Measurements from ENCODE around the gene ARMH2. TPM values are rescaled to one million over a fixed set of nuclear protein-coding genes. Genes with fewer than 3 reads are reported as not detected.

Gene ARMH2
- total RNA-seq, 2 donors from 2014 or later = not detected

GRCh38 chr6:24780206-24780605, 18.5 kb downstream of the ARMH2 start:
- Mint-ChIP-seq H3K4me1 (peaks cover 10% of the 10 kb centered on the region), H3K9me3 (no peaks in the 10 kb centered on the region), H3K4me3 (no peak overlapping the region), H3K27ac (no peak overlapping the region), H3K36me3 (ENCODE audit: low read depth) (peaks cover 51% of the 10 kb centered on the region), H3K27me3 (ENCODE audit: insufficient read depth) (no peaks in the 10 kb centered on the region)
- H3K27me3 ChIP-seq (ENCODE audit: control insufficient read depth, insufficient read depth, low read length, poor library complexity, severe bottlenecking) = no peaks in the 10 kb centered on the region
- no peak for DNase-seq
- H3K9me3 ChIP-seq (ENCODE audit: control insufficient read depth, low read length) = no peaks in the 10 kb centered on the region
- peaks cover 61% of the 10 kb centered on the region for H3K36me3 ChIP-seq (ENCODE audit: control insufficient read depth, insufficient read depth, low read length)
- no peak overlapping the region for H3K9ac ChIP-seq (ENCODE audit: extremely low read depth, low read length, poor library complexity, severe bottlenecking)
- no peaks in the 10 kb centered on the region for H3K4me1 ChIP-seq (ENCODE audit: control insufficient read depth, insufficient read depth, low read length)
- no peak overlapping the region for H3K27ac ChIP-seq (ENCODE audit: low read depth, low read length)
- WGBS, 2 experiments (ENCODE audit: insufficient coverage in 1 of 2, insufficient read length in 1 of 2) = 94% methylated on average over 4 of the region's 4 CpGs; no CpG with 5 or more reads in 1 of the 2 experiments
- TF ChIP-seq CTCF (conservative IDR thresholded peaks at IDR 0.05) = no peak
- no peak overlapping the region for H3K4me3 ChIP-seq (ENCODE audit: low read length)

- H3K36me3 Mint-ChIP-seq (ENCODE audit: low read depth) = peaks cover 46% of the 10 kb centered on the region
- no peak overlapping the region for H3K4me3 ChIP-seq (ENCODE audit: low read length)
- H3K27ac Mint-ChIP-seq = no peak overlapping the region
These were observed 19.2 kb downstream of the ARMH2 start for GRCh38 chr6:24779416-24780016.

GRCh38 chr6:24778878-24779277, 19.8 kb downstream of the ARMH2 start:
- peaks cover 42% of the 10 kb centered on the region for H3K36me3 Mint-ChIP-seq (ENCODE audit: low read depth)

More at GRCh38 chr6:24779416-24780016, 19.2 kb downstream of the ARMH2 start:
- no peaks in the 10 kb centered on the region for H3K27me3 Mint-ChIP-seq (ENCODE audit: insufficient read depth)
- no peak overlapping the region for H3K4me3 Mint-ChIP-seq
- Histone ChIP-seq H3K9ac (ENCODE audit: extremely low read depth, low read length, poor library complexity, severe bottlenecking) (no peak overlapping the region), H3K27ac (ENCODE audit: low read depth, low read length) (no peak overlapping the region), H3K27me3 (ENCODE audit: control insufficient read depth, insufficient read depth, low read length, poor library complexity, severe bottlenecking) (no peaks in the 10 kb centered on the region), H3K36me3 (ENCODE audit: control insufficient read depth, insufficient read depth, low read length) (peaks cover 54% of the 10 kb centered on the region), H3K9me3 (ENCODE audit: control insufficient read depth, low read length) (no peaks in the 10 kb centered on the region), H3K4me1 (ENCODE audit: control insufficient read depth, insufficient read depth, low read length) (no peaks in the 10 kb centered on the region)
- TF ChIP-seq CTCF (conservative IDR thresholded peaks at IDR 0.05) = no peak
- WGBS, 2 experiments (ENCODE audit: insufficient coverage in 1 of 2, insufficient read length in 1 of 2) = 80 to 81% methylated on average over 2 to 3 of the region's 3 CpGs
- H3K9me3 Mint-ChIP-seq = no peaks in the 10 kb centered on the region
- peaks cover 10% of the 10 kb centered on the region for H3K4me1 Mint-ChIP-seq
- DNase-seq = no peak

More at GRCh38 chr6:24778878-24779277, 19.8 kb downstream of the ARMH2 start:
- H3K9me3 ChIP-seq (ENCODE audit: control insufficient read depth, low read length) = no peaks in the 10 kb centered on the region
- Mint-ChIP-seq H3K4me1 (peaks cover 10% of the 10 kb centered on the region), H3K27me3 (ENCODE audit: insufficient read depth) (no peaks in the 10 kb centered on the region), H3K9me3 (no peaks in the 10 kb centered on the region), H3K4me3 (no peak overlapping the region), H3K27ac (no peak overlapping the region)
- no peaks in the 10 kb centered on the region for H3K4me1 ChIP-seq (ENCODE audit: control insufficient read depth, insufficient read depth, low read length)
- no peaks in the 10 kb centered on the region for H3K27me3 ChIP-seq (ENCODE audit: control insufficient read depth, insufficient read depth, low read length, poor library complexity, severe bottlenecking)
- peaks cover 48% of the 10 kb centered on the region for H3K36me3 ChIP-seq (ENCODE audit: control insufficient read depth, insufficient read depth, low read length)
- H3K9ac ChIP-seq (ENCODE audit: extremely low read depth, low read length, poor library complexity, severe bottlenecking) = no peak overlapping the region
- no peak for DNase-seq
- TF ChIP-seq CTCF (conservative IDR thresholded peaks at IDR 0.05) = no peak
- no peak overlapping the region for H3K27ac ChIP-seq (ENCODE audit: low read depth, low read length)
- no peak overlapping the region for H3K4me3 ChIP-seq (ENCODE audit: low read length)

Measured in endodermal cell (in vitro differentiated cells).